Stomach (tissue), 9 donors: ENCODE data around the gene ENOX1. TPM values are rescaled to one million over a fixed set of nuclear protein-coding genes. Genes with fewer than 3 reads are reported as not detected.

Experiments used
- DNase-seq, 2 donors: peaks; one replicate each; pipeline versions ENCODE4 v3.0.0 to v3.0.0-alpha.2; 2013 to 2019
- H3K27ac ChIP-seq, 5 donors: fragments of 200-600 bp in 4 of 5; sonication (generic) in 4 of 5; one replicate each; pipeline ENCODE4 v1.5.1; 2013 to 2019; ENCODE audit warnings: mild to moderate bottlenecking in 1 of 5, moderate library complexity in 1 of 5
- H3K27me3 ChIP-seq, 3 donors: fragments of 200-600 bp; sonication (generic); one replicate each; pipeline ENCODE4 v1.5.1; 2017 to 2019; ENCODE audit warnings: mixed run types in 1 of 3
- H3K36me3 ChIP-seq, 4 donors: fragments of 200-600 bp; sonication (generic); 1 replicate in 3 of 4; 2 replicates in 1 of 4; pipeline ENCODE4 v1.5.1; 2016 to 2019
- H3K4me1 ChIP-seq, 4 donors: fragments of 200-600 bp; sonication (generic); one replicate each; pipeline ENCODE4 v1.5.1; 2016 to 2019
- H3K4me3 ChIP-seq, 4 donors: fragments of 200-600 bp; sonication (generic) in 3 of 4; one replicate each; pipeline ENCODE4 v1.5.1; 2016 to 2019; ENCODE audit warnings: mild to moderate bottlenecking in 1 of 4
- H3K9me3 ChIP-seq, 4 donors: fragments of 200-600 bp; sonication (generic); one replicate each; pipeline ENCODE4 v1.5.1; 2016 to 2019
- CTCF ChIP-seq, 7 experiments: fragments of 450-650 bp in 4 of 7; fragments of 200-600 bp in 3 of 7; sonication (generic) in 3 of 7; IDR thresholded peaks; one replicate each; pipeline ENCODE4 v1.5.1; 2016 to 2019; ENCODE audit warnings: antibody characterized with exemption in 7 of 7, control low read depth in 2 of 7, mild to moderate bottlenecking in 1 of 7
- EP300 ChIP-seq: sonication (generic); formaldehyde crosslinking; IDR thresholded peaks from one replicate; pipeline ENCODE4 v1.6.1; 2017; ENCODE audit warnings: antibody characterized with exemption
- POLR2A ChIP-seq, 4 donors: fragments of 450-650 bp; IDR thresholded peaks; one replicate each; pipeline ENCODE4 v1.6.1; 2016; ENCODE audit warnings: antibody characterized with exemption in 4 of 4, control low read depth in 2 of 4, mild to moderate bottlenecking in 1 of 4, moderate library complexity in 1 of 4
- POLR2AphosphoS5 ChIP-seq, 3 donors: sonication (generic); formaldehyde crosslinking; IDR thresholded peaks; one replicate each; pipeline ENCODE4 v1.6.1; 2016; ENCODE audit warnings: antibody characterized with exemption in 3 of 3
- WGBS, 5 donors: extraction: QIAGEN DNeasy Blood & Tissue Kit in 3 of 5; methylation state at CpG; one replicate each; pipeline versions ENCODE4 v1.1.5 to v1.1.7; 2013 to 2018; 5-methylcytosine and 5-hydroxymethylcytosine counted together
- intact Hi-C: fragments of 100-400 bp; cut with DNase I; formaldehyde crosslinking; loops from one replicate; pipeline ENCODE4 v1.15.1; 2023; ENCODE audit warnings: low total_unique reads
- polyA plus RNA-seq, 3 donors: library from polyadenylated mRNA; stranded (reverse); fragments of 200-250 nt; gene quantifications; one replicate each; pipeline ENCODE4 v1.2.3, GENCODE V29; 2013
- total RNA-seq, 5 donors: library from RNA; depleted of rRNA; stranded (reverse); fragments of >200 nt; gene quantifications; one replicate each; pipeline versions ENCODE4 v1.1.0 to v1.2.3, GENCODE V29; 2014 to 2016
- donor health status: healthy with polysubstance abuse.
- donor health status: Bipolar disorder and iron deficiency.
- donor health status: healthy.

Gene ENOX1
- total and polyA plus RNA-seq, 8 donors, result 0.46 to 6.2 (median 1.4) TPM; not detected in 1

- WGBS, 5 donors, result 81 to 100% (median 84%) methylated on average over 5 to 6 of the region's 6 CpGs
Measured at GRCh38 chr13:43805681-43806128, 18.9 kb upstream of the ENOX1 start.

GRCh38 chr13:43805071-43805468 lies 18.3 kb upstream of the ENOX1 start:
- intact Hi-C loops, result loop anchor here (10.0 kb wide), 1 partner anchor 720 kb away; no protein-coding TSS in a partner anchor

More at GRCh38 chr13:43805681-43806128, 18.9 kb upstream of the ENOX1 start:
- H3K4me3 ChIP-seq, result no peak overlapping the region
- no peak overlapping the region for H3K27ac ChIP-seq
- intact Hi-C loops, result loop anchor here (10.0 kb wide), 1 partner anchor 721 kb away; no protein-coding TSS in a partner anchor
- H3K9me3 ChIP-seq, result no peaks in the 10 kb centered on the region
- H3K27me3 ChIP-seq, result no peaks in the 10 kb centered on the region
- TF ChIP-seq POLR2AphosphoS5 (IDR thresholded peaks at IDR 0.05) (no peak), POLR2A (IDR thresholded peaks at IDR 0.05) (no peak), CTCF (IDR thresholded peaks at IDR 0.05) (no peak), EP300 (no peak)
- peaks cover 0 to 10% (median 7%) of the 10 kb centered on the region in 4 donors for H3K4me1 ChIP-seq
- no peak for DNase-seq
- H3K36me3 ChIP-seq, result no peaks in the 10 kb centered on the region

GRCh38 chr13:43804461-43805070 lies 17.8 kb upstream of the ENOX1 start:
- Histone ChIP-seq H3K9me3 (no peaks in the 10 kb centered on the region), H3K27ac (no peak overlapping the region), H3K4me1 (peaks cover 0 to 10% (median 7%) of the 10 kb centered on the region in 4 donors), H3K27me3 (no peaks in the 10 kb centered on the region), H3K36me3 (no peaks in the 10 kb centered on the region), H3K4me3 (no peak overlapping the region)
- WGBS, 5 donors, result 11 to 23% (median 20%) methylated on average over 5 of the region's 5 CpGs
- intact Hi-C loops, result loop anchor here (10.0 kb wide), 1 partner anchor 720 kb away; no protein-coding TSS in a partner anchor
- TF ChIP-seq POLR2A (IDR thresholded peaks at IDR 0.05) (no peak), CTCF (IDR thresholded peaks at IDR 0.05) (peak in 5 of 7 experiments; percentile 5 to 57 (median 35))
- DNase-seq, result peak in 1 of 2 donors; percentile 85

More at GRCh38 chr13:43805071-43805468, 18.3 kb upstream of the ENOX1 start:
- WGBS, 5 donors, result 20 to 40% (median 22%) methylated on average over 3 of the region's 3 CpGs
- H3K27me3 ChIP-seq, result no peaks in the 10 kb centered on the region
- no peak overlapping the region for H3K4me3 ChIP-seq
- H3K9me3 ChIP-seq, result no peaks in the 10 kb centered on the region
- no peak for DNase-seq
- no peak overlapping the region for H3K27ac ChIP-seq
- TF ChIP-seq EP300 (no peak), CTCF (IDR thresholded peaks at IDR 0.05) (no peak), POLR2AphosphoS5 (IDR thresholded peaks at IDR 0.05) (no peak), POLR2A (IDR thresholded peaks at IDR 0.05) (no peak)
- no peaks in the 10 kb centered on the region for H3K36me3 ChIP-seq
- peaks cover 0 to 10% (median 7%) of the 10 kb centered on the region in 4 donors for H3K4me1 ChIP-seq

DNA sequence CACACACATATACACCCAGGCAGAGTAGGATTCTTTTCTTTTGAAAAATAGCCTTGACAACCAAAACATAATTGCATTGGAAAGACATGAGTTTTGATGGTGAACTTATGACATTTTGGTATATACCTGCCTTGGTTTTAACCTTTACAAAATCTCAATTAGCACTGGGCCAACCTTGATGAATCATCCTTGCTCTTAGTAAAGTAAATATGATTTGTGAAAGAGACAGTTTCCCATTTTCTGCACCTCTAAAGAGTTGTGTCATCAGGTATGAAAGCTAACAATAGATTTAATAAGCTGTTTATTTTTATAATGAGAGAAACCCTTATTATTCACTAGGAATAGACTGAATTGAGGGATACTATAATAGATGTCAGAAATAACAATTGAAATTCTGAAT lies 15.7 kb upstream of the ENOX1 start:
- intact Hi-C loops, result loop anchor here (10.0 kb wide), 1 partner anchor 718 kb away; no protein-coding TSS in a partner anchor
- Histone ChIP-seq H3K9me3 (no peaks in the 10 kb centered on the region), H3K4me1 (peaks cover 0 to 10% (median 7%) of the 10 kb centered on the region in 4 donors), H3K36me3 (no peaks in the 10 kb centered on the region), H3K27me3 (no peaks in the 10 kb centered on the region), H3K4me3 (no peak overlapping the region), H3K27ac (no peak overlapping the region)
- no peak for DNase-seq
- TF ChIP-seq POLR2A (IDR thresholded peaks at IDR 0.05) (no peak), POLR2AphosphoS5 (IDR thresholded peaks at IDR 0.05) (no peak), CTCF (IDR thresholded peaks at IDR 0.05) (no peak), EP300 (no peak)
